ENCODE data around the gene GLS2. TPM values are rescaled to one million over a fixed set of nuclear protein-coding genes. Genes with fewer than 3 reads are reported as not detected.
"Not testable (repeated sequence)": the region's sequence is repeated elsewhere in the genome, so short reads cannot be mapped to it uniquely, and the experiment has no call there.

Gene GLS2
- total RNA-seq, 1 experiment from 2014 or later: 4.8 TPM

DNA sequence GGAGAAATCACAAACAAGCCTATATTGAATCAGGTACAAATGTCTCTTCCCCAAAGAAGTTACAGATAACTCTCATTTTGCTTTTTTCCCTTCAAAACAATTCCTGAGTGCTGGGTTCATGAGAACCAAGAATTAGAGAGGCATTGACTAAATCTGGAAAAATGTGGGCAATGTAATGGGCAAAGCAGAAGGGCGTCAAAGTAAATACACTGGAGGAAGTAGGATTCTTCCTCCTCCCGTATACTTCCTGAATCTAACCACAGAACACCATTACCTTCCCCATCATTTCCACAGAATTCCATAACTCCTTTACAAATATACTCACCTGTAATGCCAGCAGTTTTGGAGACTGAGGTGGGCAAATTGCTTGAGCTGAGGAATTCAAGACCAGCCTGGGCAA lies 30.6 kb upstream of the GLS2 start:
- H3K9me3 Mint-ChIP-seq (ENCODE audit: unreplicated experiment): no peaks in the 10 kb centered on the region
- peaks cover 21% of the 10 kb centered on the region for H3K4me1 Mint-ChIP-seq (ENCODE audit: insufficient read depth, unreplicated experiment)
- H3K36me3 Mint-ChIP-seq (ENCODE audit: insufficient read depth, unreplicated experiment): no peaks in the 10 kb centered on the region
- intact Hi-C loops (cut with micrococcal nuclease): no loop called here
- H3K27me3 Mint-ChIP-seq (ENCODE audit: insufficient read depth, unreplicated experiment): no peaks in the 10 kb centered on the region
- no peak overlapping the region for H3K4me3 Mint-ChIP-seq (ENCODE audit: unreplicated experiment)
- peak; percentile 48 for DNase-seq (ENCODE audit: unreplicated experiment)
- peak overlapping the region; percentile 84 for H3K27ac Mint-ChIP-seq (ENCODE audit: low read depth, unreplicated experiment)
- TF ChIP-seq, protein P1, sequence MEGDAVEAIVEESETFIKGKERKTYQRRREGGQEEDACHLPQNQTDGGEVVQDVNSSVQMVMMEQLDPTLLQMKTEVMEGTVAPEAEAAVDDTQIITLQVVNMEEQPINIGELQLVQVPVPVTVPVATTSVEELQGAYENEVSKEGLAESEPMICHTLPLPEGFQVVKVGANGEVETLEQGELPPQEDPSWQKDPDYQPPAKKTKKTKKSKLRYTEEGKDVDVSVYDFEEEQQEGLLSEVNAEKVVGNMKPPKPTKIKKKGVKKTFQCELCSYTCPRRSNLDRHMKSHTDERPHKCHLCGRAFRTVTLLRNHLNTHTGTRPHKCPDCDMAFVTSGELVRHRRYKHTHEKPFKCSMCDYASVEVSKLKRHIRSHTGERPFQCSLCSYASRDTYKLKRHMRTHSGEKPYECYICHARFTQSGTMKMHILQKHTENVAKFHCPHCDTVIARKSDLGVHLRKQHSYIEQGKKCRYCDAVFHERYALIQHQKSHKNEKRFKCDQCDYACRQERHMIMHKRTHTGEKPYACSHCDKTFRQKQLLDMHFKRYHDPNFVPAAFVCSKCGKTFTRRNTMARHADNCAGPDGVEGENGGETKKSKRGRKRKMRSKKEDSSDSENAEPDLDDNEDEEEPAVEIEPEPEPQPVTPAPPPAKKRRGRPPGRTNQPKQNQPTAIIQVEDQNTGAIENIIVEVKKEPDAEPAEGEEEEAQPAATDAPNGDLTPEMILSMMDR (IDR thresholded peaks at IDR 0.05; ENCODE audit: unreplicated experiment): no peak
- POLR2A ChIA-PET: interaction anchor here (1.6 to 2.5 kb wide), 3 partner anchors 13 to 55 kb away, joined by 3 to 7 read pairs (median 5); no protein-coding TSS in a partner anchor
- CTCF ChIA-PET: interaction anchor here (0.8 to 7.3 kb wide), 4 partner anchors 14 to 71 kb away, joined by 3 to 112 read pairs (median 4); no protein-coding TSS in a partner anchor
- no TSS peak for BruUV-seq (replicated peaks)

DNA sequence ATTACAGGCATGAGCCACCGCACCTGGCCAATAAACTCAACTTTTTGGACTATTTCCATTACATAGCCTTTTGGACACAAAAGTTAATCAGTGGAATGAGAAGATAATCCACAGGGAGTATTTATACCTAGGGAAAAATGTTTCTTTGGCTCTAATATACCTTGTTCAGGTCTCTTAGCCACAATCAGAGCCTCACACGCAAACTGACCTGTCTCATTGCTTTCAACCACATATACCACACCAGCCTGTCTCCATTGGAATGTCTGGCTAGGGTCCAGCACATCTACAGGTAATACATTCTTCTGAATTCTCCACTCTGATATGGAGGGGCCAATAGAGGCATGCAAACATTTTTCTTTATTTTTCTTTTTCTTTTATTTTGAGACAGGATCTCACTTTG lies 29.9 kb upstream of the GLS2 start:
- CTCF ChIA-PET: interaction anchor here (1.1 to 7.3 kb wide), 6 partner anchors 15 to 118 kb away, joined by 3 to 112 read pairs (median 4); no protein-coding TSS in a partner anchor
- H3K4me1 Mint-ChIP-seq (ENCODE audit: insufficient read depth, unreplicated experiment): peaks cover 17% of the 10 kb centered on the region

DNA sequence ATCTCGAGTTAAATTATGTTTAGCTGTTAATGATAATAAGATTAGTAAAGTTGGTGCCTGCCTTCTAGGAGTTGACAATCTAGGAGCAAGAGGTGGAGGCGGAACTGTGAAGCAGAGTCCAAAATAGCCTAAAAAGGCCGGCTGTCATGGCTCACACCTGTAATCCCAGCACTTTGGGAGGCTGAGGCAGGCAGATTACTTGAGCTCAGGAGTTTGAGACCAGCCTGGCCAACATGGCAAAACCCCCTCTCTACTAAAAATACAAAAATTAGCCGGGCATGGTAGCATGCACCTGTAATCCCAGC lies 26.0 kb upstream of the GLS2 start:
- BruUV-seq (replicated peaks); H3K27ac Mint-ChIP-seq (ENCODE audit: low read depth, unreplicated experiment); intact Hi-C loops (cut with micrococcal nuclease); DNase-seq (ENCODE audit: unreplicated experiment); H3K36me3 Mint-ChIP-seq (ENCODE audit: insufficient read depth, unreplicated experiment); H3K9me3 Mint-ChIP-seq (ENCODE audit: unreplicated experiment); H3K4me3 Mint-ChIP-seq (ENCODE audit: unreplicated experiment): not testable (repeated sequence)
- H3K4me1 Mint-ChIP-seq (ENCODE audit: insufficient read depth, unreplicated experiment): peaks cover 11% of the 10 kb centered on the region
- CTCF ChIA-PET: interaction anchor here (0.6 to 7.3 kb wide), 37 partner anchors 8 to 780 kb away, joined by 3 to 112 read pairs (median 7); partner anchors contain the start of gene SPRYD4
- POLR2A ChIA-PET: interaction anchor here (0.8 to 5.4 kb wide), 10 partner anchors 10 to 122 kb away, joined by 3 to 25 read pairs (median 4); partner anchors contain the start of gene GLS2
- peaks cover 20% of the 10 kb centered on the region for H3K27me3 Mint-ChIP-seq (ENCODE audit: insufficient read depth, unreplicated experiment)

More for the DNA sequence above, 29.9 kb upstream of the GLS2 start:
- TF ChIP-seq, protein P1 (IDR thresholded peaks at IDR 0.05; ENCODE audit: unreplicated experiment): no peak
- Mint-ChIP-seq H3K27me3 (ENCODE audit: insufficient read depth, unreplicated experiment) (no peaks in the 10 kb centered on the region), H3K36me3 (ENCODE audit: insufficient read depth, unreplicated experiment) (no peaks in the 10 kb centered on the region), H3K4me3 (ENCODE audit: unreplicated experiment) (no peak overlapping the region), H3K9me3 (ENCODE audit: unreplicated experiment) (no peaks in the 10 kb centered on the region), H3K27ac (ENCODE audit: low read depth, unreplicated experiment) (peak overlapping the region; percentile 84)
- POLR2A ChIA-PET: interaction anchor here (0.7 to 2.5 kb wide), 5 partner anchors 12 to 117 kb away, joined by 3 to 7 read pairs (median 4); no protein-coding TSS in a partner anchor
- BruUV-seq (replicated peaks): no TSS peak
- peak; percentile 61 for DNase-seq (ENCODE audit: unreplicated experiment)
- intact Hi-C loops (cut with micrococcal nuclease): no loop called here

DNA sequence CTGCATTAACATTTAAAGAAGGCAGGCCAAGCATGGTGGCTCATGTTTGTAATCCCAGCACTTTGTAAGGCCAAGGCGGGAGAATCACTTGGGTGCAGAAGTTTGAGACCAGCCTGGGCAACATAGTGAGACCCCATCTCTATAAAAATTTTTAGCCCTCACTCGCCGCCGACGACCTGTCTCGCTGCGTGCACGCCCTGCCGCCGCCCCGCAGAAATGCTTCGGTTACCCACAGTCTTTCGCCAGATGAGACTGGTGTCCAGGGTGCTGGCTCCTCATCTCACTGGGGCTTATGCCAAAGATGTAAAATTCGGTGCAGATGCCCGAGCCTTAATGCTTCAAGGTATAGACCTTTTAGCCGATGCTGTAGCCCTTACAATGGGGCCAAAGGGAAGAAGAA lies 22.8 kb upstream of the GLS2 start:
- no peak overlapping the region for H3K27ac Mint-ChIP-seq (ENCODE audit: low read depth, unreplicated experiment)
- no peaks in the 10 kb centered on the region for H3K36me3 Mint-ChIP-seq (ENCODE audit: insufficient read depth, unreplicated experiment)
- CTCF ChIA-PET: interaction anchor here (0.7 to 6.4 kb wide), 6 partner anchors 9 to 79 kb away, joined by 3 to 90 read pairs (median 4); no protein-coding TSS in a partner anchor
- POLR2A ChIA-PET: interaction anchor here (5.4 kb wide), 1 partner anchor 125 kb away, joined by 25 read pairs; no protein-coding TSS in a partner anchor
- no peaks in the 10 kb centered on the region for H3K4me1 Mint-ChIP-seq (ENCODE audit: insufficient read depth, unreplicated experiment)
- TF ChIP-seq, protein P1 (IDR thresholded peaks at IDR 0.05; ENCODE audit: unreplicated experiment): no peak
- H3K27me3 Mint-ChIP-seq (ENCODE audit: insufficient read depth, unreplicated experiment): peaks cover 20% of the 10 kb centered on the region
- H3K9me3 Mint-ChIP-seq (ENCODE audit: unreplicated experiment): no peaks in the 10 kb centered on the region
- H3K4me3 Mint-ChIP-seq (ENCODE audit: unreplicated experiment): no peak overlapping the region
- intact Hi-C loops (cut with micrococcal nuclease): no loop called here
- BruUV-seq (replicated peaks): no TSS peak
- no peak for DNase-seq (ENCODE audit: unreplicated experiment)

DNA sequence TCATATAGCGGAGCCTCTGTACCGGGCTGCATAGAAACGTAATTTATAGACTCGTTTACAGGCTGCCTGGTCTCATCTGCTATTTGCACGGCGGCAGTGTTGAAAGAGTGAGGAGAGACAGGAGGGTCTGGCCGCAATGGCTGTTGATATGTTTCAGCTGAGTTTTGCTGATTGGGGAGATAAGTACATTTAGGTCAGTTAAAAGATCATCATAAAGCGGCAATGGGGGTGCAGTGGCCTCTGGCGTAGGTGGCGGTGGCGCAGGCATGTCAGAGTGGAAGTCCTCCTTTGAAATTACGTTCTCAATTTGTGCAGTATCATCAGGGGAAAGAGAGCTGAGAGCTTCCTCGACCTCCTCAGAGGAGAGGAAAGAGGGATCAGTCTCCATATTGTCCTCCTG lies 11.9 kb upstream of the GLS2 start:
- DNase-seq (ENCODE audit: unreplicated experiment); POLR2A ChIA-PET; H3K9me3 Mint-ChIP-seq (ENCODE audit: unreplicated experiment); BruUV-seq (replicated peaks); H3K27me3 Mint-ChIP-seq (ENCODE audit: insufficient read depth, unreplicated experiment); H3K36me3 Mint-ChIP-seq (ENCODE audit: insufficient read depth, unreplicated experiment); H3K4me3 Mint-ChIP-seq (ENCODE audit: unreplicated experiment); intact Hi-C loops (cut with micrococcal nuclease); H3K4me1 Mint-ChIP-seq (ENCODE audit: insufficient read depth, unreplicated experiment): not testable (repeated sequence)
- peak overlapping the region; percentile 4 for H3K27ac Mint-ChIP-seq (ENCODE audit: low read depth, unreplicated experiment)
- CTCF ChIA-PET: interaction anchor here (0.6 kb wide), 1 partner anchor 112 kb away, joined by 3 read pairs; no protein-coding TSS in a partner anchor

DNA sequence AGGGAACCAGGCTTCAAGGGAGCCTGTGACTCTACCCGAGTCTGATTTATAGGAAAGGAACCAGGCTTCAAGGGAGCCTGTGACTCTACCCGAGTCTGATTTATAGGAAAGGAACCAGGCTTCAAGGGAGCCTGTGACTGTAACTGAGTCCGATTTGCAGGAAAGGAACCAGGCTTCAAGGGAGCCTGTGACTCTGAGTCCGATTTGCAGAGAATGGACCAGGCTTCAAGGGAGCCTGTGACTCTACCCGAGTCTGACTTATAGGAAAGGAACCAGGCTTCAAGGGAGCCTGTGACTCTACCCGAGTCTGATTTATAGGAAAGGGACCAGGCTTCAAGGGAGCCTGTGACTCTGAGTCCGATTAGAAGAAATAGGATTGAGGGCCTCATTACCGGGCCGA lies 11.5 kb upstream of the GLS2 start:
- intact Hi-C loops (cut with micrococcal nuclease): not testable (repeated sequence)

DNA sequence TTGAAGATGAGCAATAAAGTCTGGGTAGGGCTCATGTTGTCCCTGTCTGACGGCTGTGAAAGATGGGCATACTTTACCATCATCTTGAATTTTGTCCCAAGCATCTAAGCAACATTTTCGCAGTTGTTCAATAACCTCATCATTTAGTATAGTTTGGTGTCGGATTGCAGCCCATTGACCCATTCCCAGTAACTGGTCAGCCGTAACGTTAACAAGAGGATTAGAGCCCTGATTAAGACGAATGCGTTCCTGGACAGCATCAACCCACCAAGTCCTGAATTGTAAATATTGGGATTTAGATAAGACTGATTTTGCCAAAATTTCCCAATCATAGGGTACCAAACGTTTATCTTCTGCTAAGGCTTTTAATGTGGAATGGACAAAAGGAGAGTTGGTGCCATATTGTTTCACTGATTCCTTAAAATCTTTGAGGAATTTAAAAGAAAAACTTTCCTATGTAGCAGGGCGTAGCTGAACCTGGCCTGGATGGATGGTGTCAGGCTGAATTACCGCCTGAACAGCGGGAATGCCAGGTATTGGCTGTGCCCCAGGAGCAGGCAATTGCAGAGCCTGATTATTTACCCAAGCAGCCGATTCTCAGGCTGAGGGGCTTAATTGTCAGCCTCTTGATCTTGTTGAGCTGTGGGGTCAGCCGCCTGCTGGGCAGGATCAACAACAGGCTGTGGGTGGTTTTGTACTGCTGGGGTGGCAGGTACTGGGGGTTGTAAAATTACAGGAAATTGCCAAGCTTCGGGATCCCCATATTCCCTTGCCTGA lies 10.4 kb upstream of the GLS2 start:
- POLR2A ChIA-PET; BruUV-seq (replicated peaks); H3K9me3 Mint-ChIP-seq (ENCODE audit: unreplicated experiment); intact Hi-C loops (cut with micrococcal nuclease); H3K27ac Mint-ChIP-seq (ENCODE audit: low read depth, unreplicated experiment); H3K36me3 Mint-ChIP-seq (ENCODE audit: insufficient read depth, unreplicated experiment); H3K4me1 Mint-ChIP-seq (ENCODE audit: insufficient read depth, unreplicated experiment); H3K27me3 Mint-ChIP-seq (ENCODE audit: insufficient read depth, unreplicated experiment); H3K4me3 Mint-ChIP-seq (ENCODE audit: unreplicated experiment); DNase-seq (ENCODE audit: unreplicated experiment): not testable (repeated sequence)
- CTCF ChIA-PET: interaction anchor here (0.6 to 1.5 kb wide), 2 partner anchors 76 to 125 kb away, joined by 3 to 4 read pairs; no protein-coding TSS in a partner anchor

More for the DNA sequence above, 11.5 kb upstream of the GLS2 start:
- H3K4me3 Mint-ChIP-seq (ENCODE audit: unreplicated experiment); POLR2A ChIA-PET; BruUV-seq (replicated peaks); H3K9me3 Mint-ChIP-seq (ENCODE audit: unreplicated experiment); DNase-seq (ENCODE audit: unreplicated experiment); H3K36me3 Mint-ChIP-seq (ENCODE audit: insufficient read depth, unreplicated experiment); H3K27me3 Mint-ChIP-seq (ENCODE audit: insufficient read depth, unreplicated experiment); H3K4me1 Mint-ChIP-seq (ENCODE audit: insufficient read depth, unreplicated experiment): not testable (repeated sequence)
- peak overlapping the region; percentile 4 for H3K27ac Mint-ChIP-seq (ENCODE audit: low read depth, unreplicated experiment)
- CTCF ChIA-PET: interaction anchor here (0.6 kb wide), 1 partner anchor 112 kb away, joined by 3 read pairs; no protein-coding TSS in a partner anchor

Data from MCF 10A (cell line).